HepG2 (cell line): ENCODE data around the gene CRYBA1. TPM values are rescaled to one million over a fixed set of nuclear protein-coding genes. Genes with fewer than 3 reads are reported as not detected.

Experiments used
- ATAC-seq: fragments of 200-7000 bp; cut with Tn5 transposase; 3 replicates; pipeline ENCODE4 v1.9.1; 2020; ENCODE audit warnings: mild to moderate bottlenecking, moderate library complexity
- BruUV-seq: library from RNA; stranded (reverse); fragments of 400-500 nt; replicated peaks from 2 replicates; lab custom pipeline; 2021; lab: Mats Ljungman, UMichigan
- CTCF ChIA-PET: fragments of 300-600 bp; formaldehyde crosslinking; extraction: SDS; loops from one replicate; lab custom pipeline; 2021; ENCODE audit warnings: low total read pairs, inconsistent platforms, low intra/inter-chr PET ratio; lab: Yijun Ruan, JAX
- POLR2A ChIA-PET: fragments of 350-600 bp; sonication (Branson Sonifier 250); formaldehyde crosslinking; loops from one replicate; lab custom pipeline; 2020; ENCODE audit warnings: antibody characterized with exemption, inconsistent platforms; lab: Yijun Ruan, JAX
- DNase-seq: peaks from one replicate; pipeline ENCODE4 v3.0.0-alpha.2; 2015; ENCODE audit warnings: low spot score
- FAIRE-seq: peaks from 3 replicates; lab custom pipeline; 2011; peaks lifted over from hg19 to GRCh38; lab: Jason Lieb, UNC
- H2AFZ ChIP-seq: one replicate; pipeline ENCODE4 v1.6.1; 2011; ENCODE audit warnings: low read length, inconsistent platforms
- H3K27ac ChIP-seq: fragments of 300-600 bp; 3 replicates; pipeline ENCODE4 v1.8.0; 2011; ENCODE audit warnings: mixed run types, mild to moderate bottlenecking, mixed read lengths, low read length, inconsistent platforms; ENCODE audit not compliant: insufficient read depth; ENCODE audit errors: extremely low read length
- H3K27me3 ChIP-seq, 2 experiments: fragments of 200-600 bp in 1 of 2; 2 replicates in 1 of 2; 3 replicates in 1 of 2; pipeline versions ENCODE4 v1.6.0 to v1.8.0; 2011; ENCODE audit warnings: low read length in 2 of 2, mild to moderate bottlenecking in 2 of 2, moderate library complexity in 2 of 2, inconsistent platforms in 1 of 2; ENCODE audit not compliant: insufficient read depth in 2 of 2, control insufficient read depth in 1 of 2
- H3K36me3 ChIP-seq, 2 experiments: fragments of 200-600 bp in 1 of 2; replicated peaks in 1 of 2; 2 replicates in 1 of 2; 3 replicates in 1 of 2; pipeline versions ENCODE4 v1.5.1 to v1.8.0; 2011; ENCODE audit warnings: low read length in 2 of 2, inconsistent platforms in 1 of 2; ENCODE audit not compliant: insufficient read depth in 2 of 2, control insufficient read depth in 1 of 2
- H3K4me1 ChIP-seq: 2 replicates; pipeline ENCODE4 v1.5.1; 2012; ENCODE audit warnings: low read length, inconsistent platforms; ENCODE audit not compliant: insufficient read depth
- H3K4me2 ChIP-seq: 2 replicates; pipeline ENCODE4 v1.6.0; 2011; ENCODE audit warnings: low read depth, low read length, inconsistent platforms
- H3K4me3 ChIP-seq, 3 experiments: fragments of 200-600 bp in 1 of 3; sonication (generic), shearing (Covaris generic) in 1 of 3; replicated peaks in 1 of 3; 2 replicates each; pipeline ENCODE4 v1.5.1; 2011 to 2016; ENCODE audit warnings: low read length in 3 of 3, inconsistent platforms in 2 of 3, low read depth in 2 of 3, mild to moderate bottlenecking in 2 of 3, control low read depth in 1 of 3, mixed read lengths in 1 of 3; ENCODE audit not compliant: insufficient read depth in 1 of 3
- H3K79me2 ChIP-seq: one replicate; pipeline ENCODE4 v1.6.1; 2011; ENCODE audit warnings: low read length, inconsistent platforms; ENCODE audit not compliant: insufficient read depth
- H3K9ac ChIP-seq: 2 replicates; pipeline ENCODE4 v1.6.0; 2011; ENCODE audit warnings: mild to moderate bottlenecking, low read depth, low read length, inconsistent platforms; ENCODE audit not compliant: insufficient read depth
- H3K9me3 ChIP-seq: 2 replicates; pipeline ENCODE4 v1.5.1; 2012; ENCODE audit warnings: mild to moderate bottlenecking, low read length
- H4K20me1 ChIP-seq: 2 replicates; pipeline ENCODE4 v1.6.0; 2011; ENCODE audit warnings: inconsistent platforms, mild to moderate bottlenecking, low read length, moderate library complexity; ENCODE audit not compliant: insufficient read depth
- CEBPB ChIP-seq: IDR thresholded peaks from 2 replicates; pipeline ENCODE4 v1.6.1; 2011; ENCODE audit warnings: low read depth, low read length, improper control_type of control experiment, borderline replicate concordance
- EZH2 ChIP-seq: conservative IDR thresholded peaks from 2 replicates; pipeline ENCODE4 v1.6.1; 2012; ENCODE audit warnings: mild to moderate bottlenecking, low read depth, low read length, moderate library complexity
- GABPB1 ChIP-seq: IDR thresholded peaks from 2 replicates; pipeline ENCODE4 v1.6.1; 2016; ENCODE audit warnings: mild to moderate bottlenecking, missing genetic modification reagents, moderate library complexity, missing compliant biosample characterization
- GTF2F1 ChIP-seq: fragments of 150-350 bp; IDR thresholded peaks from 2 replicates; pipeline ENCODE4 v1.6.1; 2014; ENCODE audit warnings: low read length
- KLF11 ChIP-seq: IDR thresholded peaks from 2 replicates; pipeline ENCODE4 v1.6.1; 2016; ENCODE audit warnings: missing compliant biosample characterization
- MLLT10 ChIP-seq: sonication (generic); formaldehyde crosslinking; IDR thresholded peaks from 2 replicates; pipeline ENCODE4 v1.4.0; 2020; ENCODE audit warnings: missing genetic modification reagents
- PITX1 ChIP-seq: sonication (generic); formaldehyde crosslinking; IDR thresholded peaks from 2 replicates; pipeline ENCODE4 v1.5.1; 2020; ENCODE audit warnings: mild to moderate bottlenecking, missing genetic modification reagents
- SP140L ChIP-seq: sonication (generic); formaldehyde crosslinking; IDR thresholded peaks from 2 replicates; pipeline ENCODE4 v1.4.0; 2020; ENCODE audit warnings: missing genetic modification reagents, borderline replicate concordance
- ZBTB39 ChIP-seq: sonication (generic); formaldehyde crosslinking; IDR thresholded peaks from 2 replicates; pipeline ENCODE4 v1.5.0; 2020; ENCODE audit warnings: missing genetic modification reagents
- ZFX ChIP-seq: sonication (generic); formaldehyde crosslinking; IDR thresholded peaks from 2 replicates; pipeline ENCODE4 v1.4.0; 2020; ENCODE audit warnings: mild to moderate bottlenecking, low read depth, missing genetic modification reagents, moderate library complexity
- ZNF138 ChIP-seq: sonication (generic); formaldehyde crosslinking; IDR thresholded peaks from 2 replicates; pipeline ENCODE4 v1.5.0; 2020; ENCODE audit warnings: mild to moderate bottlenecking, low read depth, missing genetic modification reagents
- ZNF160 ChIP-seq: sonication (generic); formaldehyde crosslinking; IDR thresholded peaks from 2 replicates; pipeline ENCODE4 v1.8.0; 2022; ENCODE audit warnings: mild to moderate bottlenecking, inconsistent platforms, missing genetic modification reagents
- ZNF431 ChIP-seq: sonication (generic); formaldehyde crosslinking; IDR thresholded peaks from 2 replicates; pipeline ENCODE4 v1.9.0; 2022; ENCODE audit warnings: missing genetic modification reagents, low read depth, mild to moderate bottlenecking, borderline replicate concordance
- ZNF496 ChIP-seq: sonication (generic); formaldehyde crosslinking; IDR thresholded peaks from 2 replicates; pipeline ENCODE4 v1.8.1; 2023; ENCODE audit warnings: mild to moderate bottlenecking, moderate library complexity, missing genetic modification reagents; ENCODE audit not compliant: insufficient replicate concordance
- ZNF772 ChIP-seq: sonication (generic); formaldehyde crosslinking; IDR thresholded peaks from 2 replicates; pipeline ENCODE4 v1.5.0; 2020; ENCODE audit warnings: mild to moderate bottlenecking, missing genetic modification reagents
- WGBS: methylation state at CpG from one replicate; pipeline ENCODE4 v1.1.6; 2017; ENCODE audit warnings: low lambda C conversion rate; 5-methylcytosine and 5-hydroxymethylcytosine counted together
- in situ Hi-C: cut with HindIII; loops from 2 replicates; pipeline ENCODE4 v1.10.0; 2017; ENCODE audit warnings: low pct_unique_long_range_greater_than_20kb; ENCODE audit not compliant: extremely low pct_ligation_motif_present
- intact Hi-C: fragments of 100-400 bp; cut with micrococcal nuclease; formaldehyde crosslinking; loops from one replicate; pipeline ENCODE4 v1.10.0; 2022; ENCODE audit not compliant: unreplicated experiment
- polyA plus RNA-seq, 8 experiments: library from polyadenylated mRNA; depleted of rRNA in 3 of 8; stranded (reverse) in 7 of 8; unstranded in 1 of 8; fragments of >200 nt; fragmentation: Illumina TruSeq in 4 of 8; extraction: Trizol in 4 of 8; gene quantifications; 2 replicates each; pipeline versions ENCODE4 v1.2.1 to v1.2.3, GENCODE V29; 2011 to 2016; ENCODE audit warnings: low read depth in 4 of 8, missing spikeins in 1 of 8, mixed read lengths in 1 of 8; ENCODE audit not compliant: insufficient read depth in 1 of 8
- total RNA-seq, 5 experiments: library from RNA; depleted of rRNA; stranded (reverse); fragments of >200 nt; fragmentation: Illumina TruSeq; extraction: Trizol; gene quantifications; 2 replicates each; pipeline ENCODE4 v1.2.3, GENCODE V29; 2016; ENCODE audit warnings: low read depth in 1 of 5
- TF ChIP-seq, protein P1 (sequence below): sonication (generic); formaldehyde crosslinking; IDR thresholded peaks from 2 replicates; pipeline ENCODE4 v1.5.0; 2020; ENCODE audit warnings: missing genetic modification reagents
- TF ChIP-seq, protein P2 (sequence below): sonication (generic); formaldehyde crosslinking; IDR thresholded peaks from 2 replicates; pipeline ENCODE4 v1.5.1; 2020; ENCODE audit warnings: missing genetic modification reagents, mild to moderate bottlenecking, borderline replicate concordance

Gene CRYBA1
- total and polyA plus RNA-seq, 2 of the 13 experiments (the other 11 are each of a cell fraction or from before 2014, with no cell fraction given), result not detected

DNA sequence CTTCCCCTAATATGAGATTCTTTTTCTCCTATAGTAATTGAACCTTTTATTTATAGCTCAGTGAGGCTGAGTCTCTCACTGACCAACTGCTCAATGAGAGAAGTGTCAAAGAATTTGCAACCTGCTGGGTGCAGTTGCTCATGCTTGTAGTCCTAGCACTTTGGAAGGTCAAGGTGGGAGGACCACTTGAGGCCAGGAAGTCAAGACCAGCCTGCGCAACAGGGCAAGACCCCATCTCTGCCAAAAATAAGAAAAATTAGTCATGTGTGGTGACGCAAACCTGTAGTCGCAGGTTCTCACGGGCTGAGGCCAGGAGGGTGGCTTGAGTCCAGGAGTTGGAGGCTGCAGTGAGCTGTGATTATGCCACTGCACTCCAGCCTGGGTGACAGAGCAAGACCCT lies 30.9 kb upstream of the CRYBA1 start (continued):
- TF ChIP-seq ZNF496 (CRISPR knock-in tag) (no peak), KLF11 (CRISPR knock-in tag) (no peak)
- TF ChIP-seq, protein P1, sequence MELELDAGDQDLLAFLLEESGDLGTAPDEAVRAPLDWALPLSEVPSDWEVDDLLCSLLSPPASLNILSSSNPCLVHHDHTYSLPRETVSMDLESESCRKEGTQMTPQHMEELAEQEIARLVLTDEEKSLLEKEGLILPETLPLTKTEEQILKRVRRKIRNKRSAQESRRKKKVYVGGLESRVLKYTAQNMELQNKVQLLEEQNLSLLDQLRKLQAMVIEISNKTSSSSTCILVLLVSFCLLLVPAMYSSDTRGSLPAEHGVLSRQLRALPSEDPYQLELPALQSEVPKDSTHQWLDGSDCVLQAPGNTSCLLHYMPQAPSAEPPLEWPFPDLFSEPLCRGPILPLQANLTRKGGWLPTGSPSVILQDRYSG, result no peak
- TF ChIP-seq, all 625 proteins: peak for 0

DNA sequence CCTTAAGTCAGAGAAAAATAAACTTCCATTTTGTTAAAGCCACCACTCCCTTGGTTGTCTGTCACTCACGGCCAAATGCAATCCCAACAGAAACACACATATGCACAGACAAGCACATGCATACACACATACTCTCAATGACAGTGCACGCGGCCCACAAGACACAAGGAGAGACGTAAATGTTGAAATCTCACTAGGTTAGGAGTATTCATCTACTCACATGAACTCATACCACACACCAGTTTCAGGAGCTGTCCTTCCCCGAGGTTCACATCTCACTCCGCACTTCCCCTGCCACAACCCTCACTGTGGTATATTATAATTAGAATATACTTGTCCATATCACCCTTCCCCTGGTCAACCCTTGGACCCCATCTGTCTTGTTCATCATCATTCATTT lies 30.5 kb upstream of the CRYBA1 start:
- no peak for TF ChIP-seq ZBTB39
- no peak for TF ChIP-seq ZNF772
- no peak for TF ChIP-seq ZNF160 (CRISPR knock-in tag)
- TF ChIP-seq ZFX, result no peak
- TF ChIP-seq EZH2, result no peak
- TF ChIP-seq PITX1 (CRISPR knock-in tag), result no peak
- no peak for TF ChIP-seq ZNF431 (CRISPR knock-in tag)
- no peak for TF ChIP-seq SP140L (CRISPR knock-in tag)
- TF ChIP-seq GTF2F1, result no peak
- no peak for TF ChIP-seq GABPB1 (CRISPR knock-in tag)
- TF ChIP-seq, protein P2, sequence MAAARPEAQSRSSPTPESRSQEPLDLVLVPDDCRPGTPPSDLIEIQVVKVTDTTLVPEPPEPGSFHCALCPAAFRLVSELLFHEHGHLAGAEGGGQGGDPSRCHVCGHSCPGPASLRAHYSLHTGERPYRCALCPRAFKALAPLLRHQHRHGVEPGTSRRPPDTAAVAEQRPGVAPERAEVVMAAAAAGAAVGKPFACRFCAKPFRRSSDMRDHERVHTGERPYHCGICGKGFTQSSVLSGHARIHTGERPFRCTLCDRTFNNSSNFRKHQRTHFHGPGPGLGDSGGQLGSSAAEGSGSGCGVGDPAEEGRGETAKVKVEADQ, result no peak
- no peak for TF ChIP-seq MLLT10 (CRISPR knock-in tag)
- TF ChIP-seq ZNF138 (CRISPR knock-in tag), result no peak
- TF ChIP-seq CEBPB, result no peak
- intact Hi-C loops (no loop called here), in situ Hi-C loops (loop anchor here (5.0 kb wide), 1 partner anchor 69 kb away; no protein-coding TSS in a partner anchor)
- Histone ChIP-seq H3K4me1 (peaks cover 20% of the 10 kb centered on the region), H2AFZ (no peak overlapping the region), H3K79me2 (no peaks in the 10 kb centered on the region), H3K9me3 (no peaks in the 10 kb centered on the region), H3K27me3 (peaks cover 1 to 8% of the 10 kb centered on the region in 2 experiments; a peak in 3 of 5 replicates), H3K27ac (no peak overlapping the region), H3K4me3 (no peak overlapping the region), H3K9ac (no peak overlapping the region), H4K20me1 (no peaks in the 10 kb centered on the region), H3K4me2 (no peak overlapping the region), H3K36me3 (no peaks in the 10 kb centered on the region)
- 55% methylated on average over 5 of the region's 6 CpGs for WGBS
- POLR2A ChIA-PET, result interaction anchor here (1.0 to 1.6 kb wide), 3 partner anchors 37 to 78 kb away, joined by 3 to 4 read pairs (median 3); partner anchors contain the start of gene NUFIP2
- no peak for ATAC-seq
- FAIRE-seq, result no peak
- no TSS peak for BruUV-seq
- no peak for DNase-seq
- CTCF ChIA-PET, result interaction anchor here (1.4 to 1.5 kb wide), 2 partner anchors 12 to 67 kb away, joined by 3 read pairs; no protein-coding TSS in a partner anchor
